ENCODE data around the gene AHI1.
"Not testable (repeated sequence)": the region's sequence is repeated elsewhere in the genome, so short reads cannot be mapped to it uniquely, and the experiment has no call there.

The AHI1 gene

GRCh38 chr6:135380793-135381192, 116.7 kb downstream of the AHI1 start:
- no peak overlapping the region for H3K4me3 ChIP-seq (ENCODE audit: control insufficient read depth, low read depth, low read length)
- TF ChIP-seq, protein P1, sequence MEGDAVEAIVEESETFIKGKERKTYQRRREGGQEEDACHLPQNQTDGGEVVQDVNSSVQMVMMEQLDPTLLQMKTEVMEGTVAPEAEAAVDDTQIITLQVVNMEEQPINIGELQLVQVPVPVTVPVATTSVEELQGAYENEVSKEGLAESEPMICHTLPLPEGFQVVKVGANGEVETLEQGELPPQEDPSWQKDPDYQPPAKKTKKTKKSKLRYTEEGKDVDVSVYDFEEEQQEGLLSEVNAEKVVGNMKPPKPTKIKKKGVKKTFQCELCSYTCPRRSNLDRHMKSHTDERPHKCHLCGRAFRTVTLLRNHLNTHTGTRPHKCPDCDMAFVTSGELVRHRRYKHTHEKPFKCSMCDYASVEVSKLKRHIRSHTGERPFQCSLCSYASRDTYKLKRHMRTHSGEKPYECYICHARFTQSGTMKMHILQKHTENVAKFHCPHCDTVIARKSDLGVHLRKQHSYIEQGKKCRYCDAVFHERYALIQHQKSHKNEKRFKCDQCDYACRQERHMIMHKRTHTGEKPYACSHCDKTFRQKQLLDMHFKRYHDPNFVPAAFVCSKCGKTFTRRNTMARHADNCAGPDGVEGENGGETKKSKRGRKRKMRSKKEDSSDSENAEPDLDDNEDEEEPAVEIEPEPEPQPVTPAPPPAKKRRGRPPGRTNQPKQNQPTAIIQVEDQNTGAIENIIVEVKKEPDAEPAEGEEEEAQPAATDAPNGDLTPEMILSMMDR (IDR thresholded peaks at IDR 0.05; ENCODE audit: control insufficient read depth, insufficient read depth, low read depth, low read length, missing control alignments): no peak
- DNase-seq (ENCODE audit: low read depth): no peak

- TF ChIP-seq, protein P1 (IDR thresholded peaks at IDR 0.05; ENCODE audit: control insufficient read depth, insufficient read depth, low read depth, low read length, missing control alignments): no peak
- no peak overlapping the region for H3K4me3 ChIP-seq (ENCODE audit: control insufficient read depth, low read depth, low read length)
- DNase-seq (ENCODE audit: low read depth): no peak
These were observed 117.9 kb downstream of the AHI1 start for GRCh38 chr6:135379647-135380046.

DNA sequence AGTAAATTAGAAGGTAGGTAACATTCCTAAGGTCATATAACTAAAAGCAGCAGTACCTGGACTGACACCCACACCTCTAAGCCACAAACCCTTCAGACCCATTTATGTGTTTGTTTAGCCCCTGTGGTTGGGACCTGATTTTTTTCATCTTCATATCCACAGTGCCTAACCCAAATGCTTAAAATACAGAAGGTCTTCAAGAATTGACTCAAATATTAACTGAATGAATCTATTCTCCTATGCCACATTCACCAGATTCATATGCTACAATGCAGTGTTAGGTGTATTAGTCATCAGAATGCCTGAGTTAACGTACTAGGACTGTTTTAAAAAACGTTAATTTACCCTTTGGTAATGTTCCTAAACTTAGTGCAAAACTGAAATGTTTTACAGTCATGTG, 124.8 kb downstream of the AHI1 start:
- H3K4me3 ChIP-seq (ENCODE audit: control insufficient read depth, low read depth, low read length): no peak overlapping the region
- no peak for DNase-seq (ENCODE audit: low read depth)
- TF ChIP-seq, protein P1 (IDR thresholded peaks at IDR 0.05; ENCODE audit: control insufficient read depth, insufficient read depth, low read depth, low read length, missing control alignments): no peak

GRCh38 chr6:135363622-135364021, 133.9 kb downstream of the AHI1 start:
- H3K4me3 ChIP-seq (ENCODE audit: control insufficient read depth, low read depth, low read length); DNase-seq (ENCODE audit: low read depth): not testable (repeated sequence)

GRCh38 chr6:135362124-135362523, 135.4 kb downstream of the AHI1 start:
- no peak overlapping the region for H3K4me3 ChIP-seq (ENCODE audit: control insufficient read depth, low read depth, low read length)
- TF ChIP-seq, protein P1 (IDR thresholded peaks at IDR 0.05; ENCODE audit: control insufficient read depth, insufficient read depth, low read depth, low read length, missing control alignments): no peak
- DNase-seq (ENCODE audit: low read depth): no peak

- DNase-seq (ENCODE audit: low read depth): no peak
- TF ChIP-seq, protein P1 (IDR thresholded peaks at IDR 0.05; ENCODE audit: control insufficient read depth, insufficient read depth, low read depth, low read length, missing control alignments): no peak
- H3K4me3 ChIP-seq (ENCODE audit: control insufficient read depth, low read depth, low read length): no peak overlapping the region
These were observed 137.3 kb downstream of the AHI1 start for GRCh38 chr6:135360222-135360621.

DNA sequence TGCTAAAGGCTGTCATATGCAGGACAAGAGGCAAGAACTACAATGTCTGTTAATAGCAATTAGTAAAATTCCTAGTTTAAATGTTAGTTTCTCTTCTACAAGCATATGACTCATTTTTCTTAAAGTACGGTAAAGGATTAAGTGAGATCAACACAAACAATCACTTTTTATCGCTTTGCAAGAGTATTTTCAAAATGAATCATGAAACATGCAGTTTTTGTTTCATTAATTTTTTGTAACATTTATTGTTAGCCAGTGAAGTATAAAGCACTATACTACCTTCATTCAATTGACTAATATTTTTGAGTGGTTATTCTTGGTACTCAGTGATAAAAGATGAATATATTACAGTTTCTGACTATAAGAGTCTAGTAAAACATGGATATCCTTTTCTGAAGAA, 138.6 kb downstream of the AHI1 start:
- DNase-seq (ENCODE audit: low read depth): no peak
- H3K4me3 ChIP-seq (ENCODE audit: control insufficient read depth, low read depth, low read length): no peak overlapping the region
- TF ChIP-seq, protein P1 (IDR thresholded peaks at IDR 0.05; ENCODE audit: control insufficient read depth, insufficient read depth, low read depth, low read length, missing control alignments): no peak
